HEK293T (cell line): ENCODE measurements around the gene ADORA2B.
"Not testable (repeated sequence)": the region's sequence is repeated elsewhere in the genome, so short reads cannot be mapped to it uniquely, and the experiment has no call there.

Experiments used
- CTCF ChIA-PET: fragments of 350-600 bp; formaldehyde crosslinking; extraction: SDS; loops from one replicate; lab custom pipeline; 2021; ENCODE audit warnings: antibody characterized with exemption, inconsistent platforms; lab: Yijun Ruan, JAX
- POLR2A ChIA-PET: fragments of 350-600 bp; formaldehyde crosslinking; extraction: SDS; loops from one replicate; lab custom pipeline; 2020; ENCODE audit warnings: antibody characterized with exemption, inconsistent platforms; lab: Yijun Ruan, JAX
- DNase-seq: peaks from one replicate; pipeline ENCODE4 v3.0.0; 2012; ENCODE audit warnings: mixed read lengths; ENCODE audit errors: extremely low spot score
- ARNT ChIP-seq: fragments of 450-650 bp; IDR thresholded peaks from 2 replicates; pipeline ENCODE4 v1.6.1; 2017; ENCODE audit warnings: mild to moderate bottlenecking
- BHLHE40 ChIP-seq: fragments of 450-650 bp; IDR thresholded peaks from 2 replicates; pipeline ENCODE4 v1.6.1; 2016; ENCODE audit warnings: mild to moderate bottlenecking, moderate library complexity, borderline replicate concordance
- CTBP1 ChIP-seq: fragments of 450-650 bp; IDR thresholded peaks from 2 replicates; pipeline ENCODE4 v1.6.1; 2016; ENCODE audit warnings: borderline replicate concordance
- ELF4 ChIP-seq: fragments of 450-650 bp; IDR thresholded peaks from 2 replicates; pipeline ENCODE4 v1.6.1; 2017; ENCODE audit warnings: antibody characterized with exemption
- FOXA1 ChIP-seq: fragments of 450-650 bp; IDR thresholded peaks from 2 replicates; pipeline ENCODE4 v1.6.1; 2016; ENCODE audit warnings: mild to moderate bottlenecking
- FOXK2 ChIP-seq: fragments of 450-650 bp; IDR thresholded peaks from 2 replicates; pipeline ENCODE4 v1.6.1; 2016; ENCODE audit warnings: mild to moderate bottlenecking
- FOXM1 ChIP-seq: fragments of 450-650 bp; IDR thresholded peaks from 2 replicates; pipeline ENCODE4 v1.6.1; 2017; ENCODE audit warnings: mild to moderate bottlenecking, borderline replicate concordance
- HDGF ChIP-seq: fragments of 450-650 bp; IDR thresholded peaks from 2 replicates; pipeline ENCODE4 v1.6.1; 2017; ENCODE audit warnings: antibody characterized with exemption, borderline replicate concordance
- L3MBTL2 ChIP-seq: fragments of 450-650 bp; conservative IDR thresholded peaks from 2 replicates; pipeline ENCODE4 v1.6.1; 2016; ENCODE audit warnings: mild to moderate bottlenecking
- LEF1 ChIP-seq: fragments of 450-650 bp; IDR thresholded peaks from 2 replicates; pipeline ENCODE4 v1.6.1; 2017; ENCODE audit warnings: mild to moderate bottlenecking, borderline replicate concordance
- NFRKB ChIP-seq: fragments of 450-650 bp; IDR thresholded peaks from 2 replicates; pipeline ENCODE4 v1.6.1; 2016; ENCODE audit warnings: mild to moderate bottlenecking, moderate library complexity
- SP1 ChIP-seq: fragments of 450-650 bp; IDR thresholded peaks from 2 replicates; pipeline ENCODE4 v1.6.1; 2017
- SUZ12 ChIP-seq: fragments of 450-650 bp; IDR thresholded peaks from 2 replicates; pipeline ENCODE4 v1.6.1; 2016; ENCODE audit warnings: mild to moderate bottlenecking
- TARDBP ChIP-seq: fragments of 450-650 bp; IDR thresholded peaks from 2 replicates; pipeline ENCODE4 v1.6.1; 2016
- ZNF384 ChIP-seq: fragments of 450-650 bp; IDR thresholded peaks from 2 replicates; pipeline ENCODE4 v1.6.1; 2016
- TF ChIP-seq, protein P1 (sequence below): fragments of 450-650 bp; IDR thresholded peaks from 2 replicates; pipeline ENCODE4 v1.6.1; 2016

ADORA2B gene

DNA sequence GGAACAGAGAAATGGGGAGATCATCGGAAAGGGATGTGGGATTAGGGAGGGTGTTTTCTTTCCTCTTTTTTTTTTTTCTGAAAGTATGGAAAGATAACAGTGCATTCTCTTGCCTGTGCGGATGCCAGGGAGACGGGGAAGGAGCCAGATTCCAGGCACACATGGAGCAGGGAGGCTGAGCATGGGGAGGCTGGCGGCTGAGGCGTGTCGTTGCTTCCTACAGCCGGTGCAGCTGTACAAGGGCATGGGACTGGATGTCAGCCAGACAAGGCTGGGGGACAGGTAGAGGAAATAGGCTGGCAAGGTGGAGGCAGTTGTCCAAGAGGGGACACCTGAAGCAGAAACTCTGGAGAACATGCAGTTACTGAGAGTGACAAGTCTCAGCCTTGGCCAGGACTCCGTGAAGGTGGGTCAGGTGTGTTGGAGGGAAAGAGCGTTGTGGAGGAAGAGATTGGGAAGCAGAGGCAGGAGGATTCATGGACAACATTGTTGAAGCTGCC is 16.6 kb upstream of the ADORA2B start:
- ChIA-PET CTCF (no interaction called here), POLR2A (no interaction called here)
- TF ChIP-seq NFRKB = no peak
- TF ChIP-seq LEF1 = no peak
- TF ChIP-seq FOXM1 = no peak
- TF ChIP-seq HDGF = no peak
- TF ChIP-seq ZNF384 = no peak
- TF ChIP-seq SP1 = no peak
- TF ChIP-seq ARNT = no peak
- no peak for TF ChIP-seq BHLHE40
- no peak for TF ChIP-seq FOXA1
- DNase-seq = no peak

DNA sequence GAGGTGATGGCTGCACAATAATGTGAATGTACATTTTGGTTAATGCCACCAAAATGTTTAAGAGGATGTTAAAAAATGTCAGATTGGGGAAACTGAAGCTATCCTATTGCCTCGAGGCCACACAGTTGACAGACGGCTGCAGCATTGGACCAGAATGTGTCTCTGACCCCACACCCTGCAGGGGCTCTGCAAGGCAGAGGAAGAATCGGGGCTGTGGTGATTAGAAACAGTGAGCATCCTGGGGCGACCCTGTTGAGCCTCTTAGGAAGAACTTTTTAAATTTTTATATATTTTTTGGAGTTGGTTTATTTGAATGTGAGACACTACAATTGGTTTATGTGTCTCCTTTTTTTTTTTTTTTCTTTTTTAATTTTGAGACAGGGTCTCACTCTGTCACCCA is 15.0 kb upstream of the ADORA2B start:
- ChIA-PET POLR2A (interaction anchor here (1.8 to 3.3 kb wide), 2 partner anchors 15 to 69 kb away, joined by 5 to 21 read pairs; partner anchors contain the start of genes ADORA2B, TTC19 and ZSWIM7), CTCF (interaction anchor here (0.6 kb wide), 1 partner anchor 69 kb away, joined by 7 read pairs; no protein-coding TSS in a partner anchor)
- DNase-seq = no peak
- TF ChIP-seq SP1 = no peak
- TF ChIP-seq CTBP1 = no peak
- no peak for TF ChIP-seq ZNF384
- TF ChIP-seq HDGF = no peak
- TF ChIP-seq LEF1 = no peak
- TF ChIP-seq FOXA1 = no peak
- no peak for TF ChIP-seq ARNT
- TF ChIP-seq L3MBTL2 = no peak
- TF ChIP-seq TARDBP = no peak
- TF ChIP-seq FOXK2 = no peak
- no peak for TF ChIP-seq ELF4

DNA sequence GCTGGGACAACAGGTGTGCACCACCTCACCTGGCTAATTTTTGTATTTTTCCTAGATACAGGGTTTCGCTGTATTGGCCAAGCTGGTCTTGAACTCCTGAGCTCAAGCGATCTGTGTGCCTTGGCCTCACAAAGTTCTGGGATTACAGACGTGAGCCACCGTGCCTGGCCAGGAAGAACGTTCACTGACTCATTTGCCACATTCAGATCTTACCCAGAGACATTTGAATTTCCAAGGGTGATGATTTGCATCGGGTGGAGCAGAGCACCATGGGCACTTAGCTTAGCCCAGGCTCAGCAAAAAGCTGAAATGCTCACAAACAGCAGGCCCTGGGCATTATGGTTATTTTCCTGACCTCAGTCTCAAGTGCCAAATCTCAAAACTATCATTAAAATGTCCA is 14.5 kb upstream of the ADORA2B start:
- ChIA-PET POLR2A (interaction anchor here (1.8 to 3.3 kb wide), 2 partner anchors 14 to 69 kb away, joined by 5 to 21 read pairs; partner anchors contain the start of genes ADORA2B, TTC19 and ZSWIM7), CTCF (interaction anchor here (0.6 to 1.4 kb wide), 3 partner anchors 14 to 68 kb away, joined by 6 to 10 read pairs (median 7); partner anchors contain the start of gene ADORA2B)
- TF ChIP-seq, protein P1, sequence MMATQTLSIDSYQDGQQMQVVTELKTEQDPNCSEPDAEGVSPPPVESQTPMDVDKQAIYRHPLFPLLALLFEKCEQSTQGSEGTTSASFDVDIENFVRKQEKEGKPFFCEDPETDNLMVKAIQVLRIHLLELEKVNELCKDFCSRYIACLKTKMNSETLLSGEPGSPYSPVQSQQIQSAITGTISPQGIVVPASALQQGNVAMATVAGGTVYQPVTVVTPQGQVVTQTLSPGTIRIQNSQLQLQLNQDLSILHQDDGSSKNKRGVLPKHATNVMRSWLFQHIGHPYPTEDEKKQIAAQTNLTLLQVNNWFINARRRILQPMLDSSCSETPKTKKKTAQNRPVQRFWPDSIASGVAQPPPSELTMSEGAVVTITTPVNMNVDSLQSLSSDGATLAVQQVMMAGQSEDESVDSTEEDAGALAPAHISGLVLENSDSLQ = no peak
- no peak for TF ChIP-seq TARDBP
- TF ChIP-seq HDGF = no peak
- no peak for TF ChIP-seq SP1
- TF ChIP-seq LEF1 = no peak
- no peak for TF ChIP-seq ZNF384
- TF ChIP-seq ELF4 = no peak
- TF ChIP-seq ARNT = no peak
- no peak for TF ChIP-seq NFRKB
- no peak for TF ChIP-seq FOXK2
- no peak for DNase-seq

DNA sequence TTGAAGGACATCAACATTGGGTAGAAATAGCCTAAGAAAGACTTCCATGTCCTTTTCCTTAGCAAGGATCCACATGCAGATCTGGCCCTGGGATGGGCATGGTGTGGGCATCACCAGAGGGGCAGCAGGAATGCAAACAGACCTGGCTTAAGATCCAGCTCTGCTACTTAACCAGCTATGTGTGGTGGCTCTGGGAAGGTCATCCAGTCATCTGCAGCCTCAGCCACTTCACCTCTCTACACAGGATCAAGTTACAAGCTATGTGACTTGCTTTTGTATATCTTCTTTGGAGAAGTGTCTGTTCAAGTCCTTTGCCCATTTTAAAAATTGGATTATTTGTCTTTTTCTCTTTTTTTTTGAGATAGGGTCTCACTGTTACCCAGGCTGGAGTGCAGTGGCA is 13.5 kb upstream of the ADORA2B start:
- POLR2A ChIA-PET = interaction anchor here (1.8 to 3.3 kb wide), 2 partner anchors 13 to 68 kb away, joined by 5 to 21 read pairs; partner anchors contain the start of genes ADORA2B, TTC19 and ZSWIM7
- no peak for DNase-seq
- TF ChIP-seq LEF1 (no peak), ZNF384 (no peak), BHLHE40 (no peak), ARNT (no peak), SUZ12 (no peak)
- CTCF ChIA-PET = interaction anchor here (0.6 to 1.4 kb wide), 3 partner anchors 13 to 355 kb away, joined by 4 to 10 read pairs (median 6); partner anchors contain the start of gene ADORA2B

DNA sequence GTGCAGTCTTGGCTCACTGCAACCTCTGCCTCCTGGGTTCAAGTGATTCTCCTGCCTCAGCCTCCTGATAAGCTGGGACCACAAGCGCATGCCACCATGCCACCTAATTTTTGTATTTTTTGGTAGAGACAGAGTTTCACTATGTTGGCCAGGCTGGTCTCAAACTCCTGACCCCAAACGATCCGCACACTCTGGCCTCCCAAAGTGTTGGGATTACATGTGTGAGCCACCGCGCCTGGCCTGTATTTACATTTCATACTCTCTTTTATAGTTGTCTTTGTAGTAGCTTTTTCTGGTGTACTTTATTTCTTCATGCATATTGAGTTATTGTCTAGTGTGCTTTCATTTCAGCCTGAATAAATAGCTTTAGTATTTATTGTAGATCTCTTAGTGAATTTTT is 10.1 kb upstream of the ADORA2B start:
- CTCF ChIA-PET = interaction anchor here (1.9 kb wide), 1 partner anchor 10 kb away, joined by 7 read pairs; the partner anchor contains the start of gene ADORA2B
- no peak for TF ChIP-seq ARNT
- TF ChIP-seq FOXA1 = no peak
- DNase-seq = no peak
- POLR2A ChIA-PET = no interaction called here

DNA sequence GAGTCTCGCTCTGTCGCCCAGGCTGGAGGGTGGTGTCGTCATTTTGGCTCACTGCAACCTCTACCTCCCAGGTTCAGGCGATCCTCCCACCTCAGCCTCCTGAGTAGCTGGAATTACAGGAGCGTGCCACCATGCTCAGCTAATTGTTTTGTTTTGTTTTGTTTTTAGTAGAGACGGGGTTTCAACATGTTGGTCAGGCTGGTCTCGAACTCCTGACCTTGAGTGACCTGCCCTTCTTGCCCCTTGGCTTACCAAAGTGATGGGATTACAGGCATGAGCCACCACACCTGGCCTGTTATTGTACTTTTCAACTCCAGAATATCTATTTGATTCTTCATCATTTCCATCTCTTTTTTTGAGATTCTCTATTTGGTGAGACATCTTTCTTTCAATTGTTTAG is 9.0 kb upstream of the ADORA2B start:
- no peak for DNase-seq
- TF ChIP-seq TARDBP (no peak), HDGF (no peak), ARNT (no peak), L3MBTL2 (no peak), BHLHE40 (no peak)
- TF ChIP-seq, protein P1 = no peak
- POLR2A ChIA-PET = interaction anchor here (1.2 kb wide), 2 partner anchors 9 to 64 kb away, joined by 3 to 4 read pairs; partner anchors contain the start of genes ADORA2B, TTC19 and ZSWIM7
- CTCF ChIA-PET = interaction anchor here (1.2 to 1.9 kb wide), 2 partner anchors 9 kb away, joined by 4 to 7 read pairs; partner anchors contain the start of gene ADORA2B

DNA sequence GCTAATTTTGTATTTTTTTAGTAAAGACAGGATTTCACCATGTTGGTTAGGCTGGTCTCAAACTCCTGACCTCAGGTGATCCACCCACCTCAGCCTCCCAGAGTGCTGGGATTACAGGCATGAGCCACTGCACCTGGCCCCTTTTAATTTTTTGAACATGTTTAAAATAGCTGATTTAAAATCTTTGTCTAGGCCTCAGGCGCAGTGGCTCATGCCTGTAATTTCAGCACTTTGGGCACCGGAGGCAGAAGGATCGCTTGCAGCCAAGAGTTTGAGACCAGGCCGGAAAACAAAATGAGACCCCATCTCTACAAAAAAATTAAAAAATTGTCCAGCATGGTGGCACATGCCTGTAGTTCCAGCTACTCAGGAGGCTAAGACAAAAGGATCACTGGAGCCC is 8.4 kb upstream of the ADORA2B start:
- DNase-seq = not testable (repeated sequence)
- ChIA-PET POLR2A (interaction anchor here (1.2 kb wide), 2 partner anchors 9 to 63 kb away, joined by 3 to 4 read pairs; partner anchors contain the start of genes ADORA2B, TTC19 and ZSWIM7), CTCF (interaction anchor here (1.2 kb wide), 1 partner anchor 8 kb away, joined by 4 read pairs; the partner anchor contains the start of gene ADORA2B)
